Measurements from ENCODE around the gene GATA3.

DNA sequence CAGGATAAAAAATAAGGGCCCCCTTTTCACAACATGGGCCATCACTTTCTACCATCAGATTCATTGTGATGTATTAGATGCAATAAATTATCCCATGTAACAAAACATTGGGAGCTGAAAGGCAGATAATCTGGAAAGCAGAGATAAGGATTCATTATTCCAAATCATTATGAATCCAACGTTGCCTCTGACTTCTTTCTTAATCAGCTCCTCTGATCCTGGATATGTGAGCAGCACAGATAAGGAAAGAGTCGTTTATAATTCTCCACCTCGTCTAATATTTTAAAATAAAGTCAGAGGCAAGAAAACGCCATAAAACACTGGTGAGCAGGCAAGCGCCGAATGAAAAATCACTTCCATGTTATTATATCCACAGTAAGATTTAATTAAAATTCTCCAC is 13.8 kb upstream of the GATA3 start:
- TF ChIP-seq, protein P1, sequence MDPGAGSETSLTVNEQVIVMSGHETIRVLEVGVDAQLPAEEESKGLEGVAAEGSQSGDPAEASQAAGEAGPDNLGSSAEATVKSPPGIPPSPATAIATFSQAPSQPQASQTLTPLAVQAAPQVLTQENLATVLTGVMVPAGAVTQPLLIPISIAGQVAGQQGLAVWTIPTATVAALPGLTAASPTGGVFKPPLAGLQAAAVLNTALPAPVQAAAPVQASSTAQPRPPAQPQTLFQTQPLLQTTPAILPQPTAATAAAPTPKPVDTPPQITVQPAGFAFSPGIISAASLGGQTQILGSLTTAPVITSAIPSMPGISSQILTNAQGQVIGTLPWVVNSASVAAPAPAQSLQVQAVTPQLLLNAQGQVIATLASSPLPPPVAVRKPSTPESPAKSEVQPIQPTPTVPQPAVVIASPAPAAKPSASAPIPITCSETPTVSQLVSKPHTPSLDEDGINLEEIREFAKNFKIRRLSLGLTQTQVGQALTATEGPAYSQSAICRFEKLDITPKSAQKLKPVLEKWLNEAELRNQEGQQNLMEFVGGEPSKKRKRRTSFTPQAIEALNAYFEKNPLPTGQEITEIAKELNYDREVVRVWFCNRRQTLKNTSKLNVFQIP (CRISPR knock-in tag; IDR thresholded peaks at IDR 0.05; ENCODE audit: borderline replicate concordance, low read depth) = no peak
- TF ChIP-seq, protein P2, sequence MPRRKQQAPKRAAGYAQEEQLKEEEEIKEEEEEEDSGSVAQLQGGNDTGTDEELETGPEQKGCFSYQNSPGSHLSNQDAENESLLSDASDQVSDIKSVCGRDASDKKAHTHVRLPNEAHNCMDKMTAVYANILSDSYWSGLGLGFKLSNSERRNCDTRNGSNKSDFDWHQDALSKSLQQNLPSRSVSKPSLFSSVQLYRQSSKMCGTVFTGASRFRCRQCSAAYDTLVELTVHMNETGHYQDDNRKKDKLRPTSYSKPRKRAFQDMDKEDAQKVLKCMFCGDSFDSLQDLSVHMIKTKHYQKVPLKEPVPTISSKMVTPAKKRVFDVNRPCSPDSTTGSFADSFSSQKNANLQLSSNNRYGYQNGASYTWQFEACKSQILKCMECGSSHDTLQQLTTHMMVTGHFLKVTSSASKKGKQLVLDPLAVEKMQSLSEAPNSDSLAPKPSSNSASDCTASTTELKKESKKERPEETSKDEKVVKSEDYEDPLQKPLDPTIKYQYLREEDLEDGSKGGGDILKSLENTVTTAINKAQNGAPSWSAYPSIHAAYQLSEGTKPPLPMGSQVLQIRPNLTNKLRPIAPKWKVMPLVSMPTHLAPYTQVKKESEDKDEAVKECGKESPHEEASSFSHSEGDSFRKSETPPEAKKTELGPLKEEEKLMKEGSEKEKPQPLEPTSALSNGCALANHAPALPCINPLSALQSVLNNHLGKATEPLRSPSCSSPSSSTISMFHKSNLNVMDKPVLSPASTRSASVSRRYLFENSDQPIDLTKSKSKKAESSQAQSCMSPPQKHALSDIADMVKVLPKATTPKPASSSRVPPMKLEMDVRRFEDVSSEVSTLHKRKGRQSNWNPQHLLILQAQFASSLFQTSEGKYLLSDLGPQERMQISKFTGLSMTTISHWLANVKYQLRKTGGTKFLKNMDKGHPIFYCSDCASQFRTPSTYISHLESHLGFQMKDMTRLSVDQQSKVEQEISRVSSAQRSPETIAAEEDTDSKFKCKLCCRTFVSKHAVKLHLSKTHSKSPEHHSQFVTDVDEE (CRISPR knock-in tag; IDR thresholded peaks at IDR 0.05) = no peak
- TF ChIP-seq ZFP30 (CRISPR knock-in tag; IDR thresholded peaks at IDR 0.05) (no peak), TCF4 (CRISPR knock-in tag; IDR thresholded peaks at IDR 0.05; ENCODE audit: borderline replicate concordance) (no peak), ZC3H10 (CRISPR knock-in tag; IDR thresholded peaks at IDR 0.05) (no peak), OSR1 (CRISPR knock-in tag; IDR thresholded peaks at IDR 0.05) (no peak), BACH2 (CRISPR knock-in tag; IDR thresholded peaks at IDR 0.05; ENCODE audit: borderline replicate concordance) (no peak), CSDC2 (CRISPR knock-in tag; IDR thresholded peaks at IDR 0.05) (no peak)
- TF ChIP-seq, protein P3, sequence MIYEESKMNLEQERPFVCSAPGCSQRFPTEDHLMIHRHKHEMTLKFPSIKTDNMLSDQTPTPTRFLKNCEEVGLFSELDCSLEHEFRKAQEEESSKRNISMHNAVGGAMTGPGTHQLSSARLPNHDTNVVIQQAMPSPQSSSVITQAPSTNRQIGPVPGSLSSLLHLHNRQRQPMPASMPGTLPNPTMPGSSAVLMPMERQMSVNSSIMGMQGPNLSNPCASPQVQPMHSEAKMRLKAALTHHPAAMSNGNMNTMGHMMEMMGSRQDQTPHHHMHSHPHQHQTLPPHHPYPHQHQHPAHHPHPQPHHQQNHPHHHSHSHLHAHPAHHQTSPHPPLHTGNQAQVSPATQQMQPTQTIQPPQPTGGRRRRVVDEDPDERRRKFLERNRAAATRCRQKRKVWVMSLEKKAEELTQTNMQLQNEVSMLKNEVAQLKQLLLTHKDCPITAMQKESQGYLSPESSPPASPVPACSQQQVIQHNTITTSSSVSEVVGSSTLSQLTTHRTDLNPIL (CRISPR knock-in tag; IDR thresholded peaks at IDR 0.05; ENCODE audit: low read depth) = no peak
- TF ChIP-seq, protein P4, sequence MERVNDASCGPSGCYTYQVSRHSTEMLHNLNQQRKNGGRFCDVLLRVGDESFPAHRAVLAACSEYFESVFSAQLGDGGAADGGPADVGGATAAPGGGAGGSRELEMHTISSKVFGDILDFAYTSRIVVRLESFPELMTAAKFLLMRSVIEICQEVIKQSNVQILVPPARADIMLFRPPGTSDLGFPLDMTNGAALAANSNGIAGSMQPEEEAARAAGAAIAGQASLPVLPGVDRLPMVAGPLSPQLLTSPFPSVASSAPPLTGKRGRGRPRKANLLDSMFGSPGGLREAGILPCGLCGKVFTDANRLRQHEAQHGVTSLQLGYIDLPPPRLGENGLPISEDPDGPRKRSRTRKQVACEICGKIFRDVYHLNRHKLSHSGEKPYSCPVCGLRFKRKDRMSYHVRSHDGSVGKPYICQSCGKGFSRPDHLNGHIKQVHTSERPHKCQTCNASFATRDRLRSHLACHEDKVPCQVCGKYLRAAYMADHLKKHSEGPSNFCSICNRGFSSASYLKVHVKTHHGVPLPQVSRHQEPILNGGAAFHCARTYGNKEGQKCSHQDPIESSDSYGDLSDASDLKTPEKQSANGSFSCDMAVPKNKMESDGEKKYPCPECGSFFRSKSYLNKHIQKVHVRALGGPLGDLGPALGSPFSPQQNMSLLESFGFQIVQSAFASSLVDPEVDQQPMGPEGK (CRISPR knock-in tag; IDR thresholded peaks at IDR 0.05; ENCODE audit: borderline replicate concordance) = no peak

Measured in SK-N-SH treated with all-trans-retinoic acid at 6 μM for 48 hours (cell line).